Left kidney (tissue), 2 donors: ENCODE data around the gene LRRC3. TPM values are rescaled to one million over a fixed set of nuclear protein-coding genes. Genes with fewer than 3 reads are reported as not detected.

Experiments used
- DNase-seq: peaks from one replicate; pipeline ENCODE4 v3.0.0-alpha.2; 2013
- polyA plus RNA-seq: library from polyadenylated mRNA; unstranded; fragments of 120-200 nt; gene quantifications from one replicate; pipeline ENCODE4 v1.2.1, GENCODE V29; 2013; ENCODE audit not compliant: insufficient read length

The LRRC3 gene
- polyA plus RNA-seq, 1 donor = 4.6 TPM

DNA sequence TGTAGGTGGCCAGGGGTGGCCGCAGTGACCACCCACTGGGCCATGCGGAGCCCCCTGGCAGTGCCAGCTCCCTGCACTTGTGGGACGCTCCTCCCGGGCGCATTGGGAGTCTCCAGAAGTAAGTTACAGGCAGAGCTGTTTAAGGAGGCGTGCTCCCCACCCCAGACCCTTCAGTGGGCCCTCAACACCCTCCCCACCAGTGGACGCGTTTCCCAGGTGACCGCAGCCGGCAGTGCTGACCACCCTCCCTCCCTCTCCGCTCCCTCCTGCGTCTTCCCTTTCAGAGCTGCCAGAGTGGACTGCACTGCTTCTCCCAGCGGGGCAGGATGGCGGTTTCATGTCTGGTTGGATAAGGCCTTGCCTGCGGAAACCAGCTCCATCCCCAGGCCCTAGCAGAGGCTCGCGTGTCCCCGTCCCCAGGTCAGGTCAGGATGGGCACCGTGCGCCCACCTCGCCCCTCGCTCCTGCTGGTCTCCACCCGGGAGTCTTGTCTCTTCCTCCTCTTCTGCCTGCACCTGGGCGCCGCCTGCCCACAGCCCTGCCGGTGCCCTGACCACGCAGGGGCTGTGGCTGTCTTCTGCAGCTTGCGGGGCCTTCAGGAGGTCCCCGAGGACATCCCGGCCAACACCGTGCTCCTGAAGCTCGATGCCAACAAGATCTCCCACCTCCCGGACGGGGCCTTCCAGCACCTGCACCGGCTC lies 1.1 kb downstream of the LRRC3 start:
- no peak for DNase-seq

DNA sequence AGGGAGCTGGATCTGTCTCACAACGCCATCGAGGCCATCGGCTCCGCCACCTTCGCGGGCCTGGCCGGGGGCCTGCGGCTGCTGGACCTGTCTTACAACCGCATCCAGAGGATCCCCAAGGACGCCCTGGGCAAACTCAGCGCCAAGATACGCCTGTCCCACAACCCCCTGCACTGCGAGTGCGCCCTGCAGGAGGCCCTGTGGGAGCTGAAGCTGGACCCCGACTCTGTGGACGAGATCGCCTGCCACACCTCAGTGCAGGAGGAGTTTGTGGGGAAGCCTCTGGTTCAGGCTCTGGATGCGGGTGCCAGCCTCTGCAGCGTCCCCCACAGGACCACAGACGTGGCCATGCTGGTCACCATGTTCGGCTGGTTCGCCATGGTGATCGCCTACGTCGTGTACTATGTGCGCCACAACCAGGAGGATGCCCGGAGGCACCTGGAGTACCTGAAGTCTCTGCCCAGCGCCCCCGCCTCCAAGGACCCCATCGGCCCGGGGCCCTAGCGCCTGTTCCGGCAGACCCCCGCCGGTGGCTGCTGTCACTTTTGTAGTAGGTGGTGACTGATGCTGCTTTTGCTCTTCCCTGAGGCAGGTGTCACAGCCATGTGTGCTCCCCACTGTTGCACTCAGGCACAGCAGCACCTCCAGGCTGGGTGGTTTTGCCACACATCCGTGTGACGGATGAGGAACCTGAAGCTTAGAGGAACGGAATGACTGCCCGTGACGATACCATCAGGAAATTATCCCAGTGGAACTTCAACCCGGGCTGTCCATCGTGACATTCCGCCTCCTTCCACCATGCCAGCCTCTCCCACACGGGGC lies 1.8 kb downstream of the LRRC3 start:
- no peak for DNase-seq

DNA sequence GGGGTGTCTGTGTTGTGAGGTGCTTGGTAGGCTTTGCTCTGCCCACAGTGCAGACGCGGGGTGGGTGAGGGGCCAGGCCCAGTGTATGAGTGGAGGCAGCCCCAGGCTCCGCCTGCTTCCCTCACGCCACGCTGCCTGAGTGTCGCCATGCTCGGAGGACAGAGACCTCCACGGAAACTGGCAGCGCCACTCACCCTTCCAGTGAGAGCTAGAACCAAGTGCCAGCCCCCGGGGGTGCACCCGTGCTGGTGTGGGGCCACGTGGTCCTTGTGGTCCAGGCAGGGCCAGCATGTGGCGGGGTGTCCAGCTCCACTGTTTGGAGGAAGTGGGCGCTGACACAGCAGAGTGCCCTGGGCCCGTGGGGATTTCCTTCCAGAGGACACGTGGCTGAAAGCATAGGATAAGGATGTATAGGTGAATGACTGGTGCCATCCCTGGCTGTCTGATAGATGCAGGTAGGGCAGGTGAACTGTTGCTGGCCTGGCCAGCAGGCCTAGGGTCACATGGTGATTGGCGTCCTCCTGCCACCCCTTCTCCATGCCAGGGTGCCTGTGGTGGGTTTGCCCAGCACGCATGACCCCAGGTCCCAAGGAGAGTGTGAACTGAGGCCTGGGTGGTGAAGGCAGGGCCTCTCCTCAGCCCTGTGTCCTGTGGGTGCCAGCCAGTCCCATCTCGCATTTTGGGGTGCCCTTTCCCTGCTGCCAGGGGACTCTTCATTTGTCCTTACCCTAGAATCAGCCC lies 3.8 kb downstream of the LRRC3 start:
- no peak for DNase-seq

DNA sequence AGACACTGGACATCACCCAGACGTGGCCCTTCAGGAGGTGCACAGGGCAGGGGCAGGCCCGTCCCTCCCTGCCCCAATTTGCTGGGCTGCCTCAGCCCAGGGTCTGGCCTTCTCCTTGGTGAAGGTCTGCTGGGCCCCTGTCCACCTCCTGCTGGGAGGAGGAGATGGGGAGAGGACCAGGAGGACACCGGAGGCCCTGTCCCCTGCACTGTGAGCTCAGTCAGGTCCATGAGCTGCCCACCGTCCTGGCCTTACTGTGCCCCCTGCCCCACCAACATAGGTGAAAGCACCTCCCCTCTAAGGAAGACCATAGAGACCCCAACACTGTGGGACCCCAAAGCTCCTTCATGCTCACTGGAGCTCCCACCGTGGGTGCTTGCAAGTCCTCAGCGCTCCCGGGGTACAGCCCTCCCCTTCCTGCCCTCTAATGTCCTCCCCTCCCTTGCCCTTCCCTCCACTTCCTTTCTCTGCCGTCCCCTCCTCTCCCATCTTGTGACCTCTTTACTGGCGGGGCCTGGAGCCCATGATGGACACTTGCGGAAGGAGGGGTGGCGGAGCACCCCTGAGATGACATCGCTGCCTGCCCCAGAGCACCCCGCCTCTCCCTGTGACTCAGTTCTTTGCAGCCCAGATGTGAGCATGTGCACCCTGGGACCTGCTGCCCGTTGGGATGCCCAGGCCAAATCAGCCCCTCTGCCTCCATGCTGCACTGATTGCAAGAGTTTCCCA lies 4.6 kb downstream of the LRRC3 start:
- DNase-seq = no peak

DNA sequence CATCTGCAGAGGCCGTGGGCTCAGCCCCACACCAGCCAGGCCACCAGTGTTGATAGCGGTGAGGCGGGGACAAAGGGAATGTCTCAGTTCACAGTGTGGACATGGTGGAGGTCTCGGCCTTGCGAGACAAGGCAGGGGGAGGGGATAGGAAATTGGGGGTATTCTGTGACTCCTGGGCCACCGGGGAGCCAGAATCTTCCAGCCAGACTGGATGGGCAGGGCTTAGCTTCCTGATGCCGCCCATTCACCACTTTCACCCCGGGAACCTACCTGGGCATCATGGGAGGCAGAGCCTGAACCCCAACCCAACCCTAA lies 5.1 kb downstream of the LRRC3 start:
- DNase-seq = no peak

- no peak for DNase-seq
Observed at GRCh38 chr21:44461005-44461404, 5.7 kb downstream of the LRRC3 start.

DNA sequence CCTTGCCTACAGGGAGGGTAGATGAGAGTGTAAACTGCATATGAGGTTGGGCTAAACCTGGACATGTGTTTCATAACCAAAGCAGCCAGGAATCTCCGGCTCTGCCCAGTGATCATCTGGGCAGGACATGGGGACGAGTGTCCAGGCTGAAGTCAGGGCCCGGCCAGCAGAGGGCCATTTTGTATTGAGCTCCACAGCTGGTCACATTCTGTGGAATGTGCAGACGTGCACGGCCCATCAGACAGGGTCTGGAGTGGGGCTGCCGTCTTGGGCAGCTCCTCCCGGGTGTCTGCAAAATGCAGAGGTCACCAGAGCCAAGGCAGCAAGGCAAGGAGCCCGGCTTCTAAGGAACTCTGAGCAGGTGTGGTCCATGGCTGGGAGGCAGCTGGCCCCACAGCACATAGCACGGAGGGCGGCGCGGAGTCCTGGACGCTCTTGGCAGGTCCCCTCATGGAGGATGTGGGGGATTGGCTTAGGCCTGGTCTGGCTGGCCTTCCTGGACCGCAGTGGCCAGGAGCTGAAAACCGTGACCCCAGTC lies 6.2 kb downstream of the LRRC3 start:
- no peak for DNase-seq

DNA sequence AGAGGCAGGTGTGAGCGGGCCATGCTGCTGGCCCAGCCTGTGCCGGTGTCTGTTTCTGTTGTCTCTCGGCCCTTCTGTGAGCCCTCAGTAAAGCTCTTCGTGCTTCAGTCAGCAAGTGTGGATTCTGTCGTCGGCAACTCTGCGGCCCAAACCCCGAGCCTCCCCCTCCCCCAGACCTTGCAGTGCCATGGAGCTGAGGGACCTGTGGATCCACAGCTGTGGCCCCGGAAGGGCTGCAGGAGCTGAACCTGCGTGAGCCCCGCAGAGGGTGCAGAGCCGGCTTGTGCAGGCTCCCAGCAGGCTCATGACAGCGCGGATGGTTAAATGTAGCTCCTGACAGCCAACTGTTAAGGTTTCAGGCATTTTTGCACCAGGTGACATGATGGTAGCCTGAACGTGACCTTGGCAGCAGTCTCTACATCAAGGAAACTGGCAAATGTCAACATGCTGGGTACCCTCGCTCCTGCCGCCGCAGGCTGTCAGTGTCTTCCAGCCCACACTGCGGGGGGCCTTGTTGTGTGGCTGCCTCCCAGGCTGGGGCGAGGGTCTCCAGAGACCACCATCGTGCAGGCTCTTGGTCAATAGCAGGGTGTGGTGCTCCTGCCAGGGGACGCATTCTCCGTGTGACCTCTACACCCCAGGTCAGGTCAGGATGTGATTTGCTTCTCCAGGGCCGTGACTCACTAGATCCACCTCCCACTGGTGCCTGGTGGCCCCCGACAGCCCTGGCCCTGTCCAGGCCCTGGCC lies 7.0 kb downstream of the LRRC3 start:
- no peak for DNase-seq

DNA sequence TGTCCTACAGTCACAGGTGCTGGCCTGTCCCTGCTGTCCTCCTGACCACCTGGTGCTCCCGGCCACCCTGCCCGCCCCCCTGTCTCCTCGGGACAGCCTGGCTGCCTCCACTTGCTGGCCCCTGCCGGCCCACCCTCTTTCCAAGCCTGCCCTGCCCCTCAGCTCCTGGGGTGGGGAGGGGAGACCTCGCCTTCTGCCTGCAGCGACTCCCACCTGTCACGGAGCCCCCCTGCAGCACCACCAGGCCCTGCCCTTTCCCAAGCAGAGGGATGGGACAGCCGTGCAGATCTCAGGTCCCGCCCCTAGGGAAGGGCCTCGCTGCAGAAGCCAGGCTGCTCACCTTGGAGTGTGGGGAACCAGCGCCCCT lies 7.5 kb downstream of the LRRC3 start:
- no peak for DNase-seq

GRCh38 chr21:44463724-44464123 lies 8.4 kb downstream of the LRRC3 start:
- DNase-seq = no peak

DNA sequence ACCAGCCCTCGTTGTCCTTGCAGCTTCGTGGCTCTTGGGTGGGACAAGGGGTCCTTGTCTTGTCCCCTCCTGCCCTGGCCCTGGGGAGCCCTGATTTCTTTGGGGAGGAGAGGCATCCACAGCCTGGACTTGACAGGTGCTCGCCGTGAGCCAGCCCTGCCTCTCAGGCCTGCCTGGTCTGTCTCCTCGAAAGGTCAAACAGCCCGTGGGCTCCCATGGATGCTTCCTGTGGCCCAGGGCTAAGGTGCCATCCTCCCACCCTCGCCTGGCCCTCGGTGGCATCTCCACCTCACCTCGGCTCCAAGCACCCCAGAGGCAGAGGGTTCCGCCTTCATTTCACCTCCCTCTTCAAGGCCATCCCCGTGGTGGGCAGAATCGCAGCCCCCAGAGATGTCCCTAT lies 9.0 kb downstream of the LRRC3 start:
- no peak for DNase-seq

- no peak for DNase-seq
Observed at GRCh38 chr21:44466351-44466954, 11.1 kb downstream of the LRRC3 start.

DNA sequence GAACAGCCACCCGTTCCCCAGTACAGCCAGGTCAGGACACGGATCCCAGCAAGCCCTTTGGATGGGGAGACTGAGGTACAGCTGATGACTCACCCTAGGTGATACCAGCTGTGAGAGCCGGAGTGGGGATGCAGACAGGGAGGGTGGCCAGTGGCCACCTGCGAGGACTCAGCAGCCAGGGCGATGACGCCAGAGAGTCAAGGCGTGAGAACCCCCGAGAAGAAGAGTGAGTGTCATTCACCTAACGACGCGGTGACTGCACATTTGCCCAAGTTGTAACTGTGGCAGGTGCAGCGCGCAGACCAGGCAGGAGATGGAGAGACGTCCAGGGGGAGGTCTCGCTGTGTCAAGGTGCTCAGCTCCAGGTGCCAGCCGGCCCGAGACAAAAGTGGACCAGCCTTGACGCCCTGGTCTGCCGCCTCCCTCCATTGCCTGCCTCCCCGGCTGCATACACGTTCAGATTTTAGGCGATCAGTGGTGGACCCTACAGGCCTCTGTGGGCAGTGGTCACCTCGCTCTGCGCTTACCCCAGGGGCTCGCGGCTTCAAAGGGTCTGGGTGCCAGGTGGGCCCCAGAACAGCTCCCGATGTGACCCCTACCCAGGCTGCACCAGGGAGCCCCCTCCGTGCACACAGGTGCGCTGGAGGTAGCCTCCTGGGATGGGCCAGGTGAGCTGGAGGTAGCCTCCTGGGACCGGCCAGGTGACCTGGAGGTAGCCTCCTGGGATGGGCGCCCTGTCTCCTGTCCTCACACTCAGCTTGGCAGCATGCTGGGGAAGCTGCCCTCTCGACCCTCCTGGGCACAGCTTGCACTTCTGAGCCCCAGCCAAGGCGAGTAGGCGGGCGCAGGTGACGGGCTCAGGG lies 11.9 kb downstream of the LRRC3 start:
- DNase-seq = no peak

DNA sequence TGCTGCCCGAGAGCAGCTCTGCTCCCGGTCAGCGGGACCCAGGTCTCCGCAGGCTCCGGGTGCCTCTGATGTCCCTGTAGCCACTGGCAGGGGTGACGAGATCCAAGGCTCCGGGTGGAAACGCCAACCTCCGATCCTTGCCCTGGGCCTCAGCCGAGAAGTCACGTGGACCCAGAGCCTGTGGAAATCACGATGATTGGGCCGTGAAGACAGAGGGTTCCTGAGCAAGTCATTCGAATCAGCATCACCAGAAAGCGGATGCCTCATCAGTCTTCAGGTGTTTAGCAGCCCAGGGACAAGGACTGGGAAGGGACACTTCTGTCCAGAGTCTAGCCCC lies 12.5 kb downstream of the LRRC3 start:
- no peak for DNase-seq

DNA sequence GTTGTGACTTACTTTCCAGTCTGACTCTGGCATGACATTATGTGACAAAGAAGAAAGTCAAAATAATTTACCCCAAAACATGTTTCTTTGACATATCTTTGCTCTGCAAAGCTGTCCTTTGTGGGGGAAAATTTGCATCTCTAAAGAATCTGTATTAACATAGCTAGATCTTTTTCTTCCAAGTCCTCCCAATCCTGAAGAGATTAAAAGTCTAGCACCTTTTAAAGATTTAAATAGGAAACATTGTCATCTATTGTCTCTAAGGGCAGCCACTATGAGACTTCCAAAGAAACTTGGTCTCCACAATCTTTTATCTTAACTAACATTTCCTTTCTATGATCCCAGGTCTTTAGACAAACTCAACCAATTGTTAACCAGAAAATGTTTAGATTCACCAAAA lies 16.0 kb downstream of the LRRC3 start:
- no peak for DNase-seq

- no peak for DNase-seq
Observed at GRCh38 chr21:44471996-44472395, 16.7 kb downstream of the LRRC3 start.

DNA sequence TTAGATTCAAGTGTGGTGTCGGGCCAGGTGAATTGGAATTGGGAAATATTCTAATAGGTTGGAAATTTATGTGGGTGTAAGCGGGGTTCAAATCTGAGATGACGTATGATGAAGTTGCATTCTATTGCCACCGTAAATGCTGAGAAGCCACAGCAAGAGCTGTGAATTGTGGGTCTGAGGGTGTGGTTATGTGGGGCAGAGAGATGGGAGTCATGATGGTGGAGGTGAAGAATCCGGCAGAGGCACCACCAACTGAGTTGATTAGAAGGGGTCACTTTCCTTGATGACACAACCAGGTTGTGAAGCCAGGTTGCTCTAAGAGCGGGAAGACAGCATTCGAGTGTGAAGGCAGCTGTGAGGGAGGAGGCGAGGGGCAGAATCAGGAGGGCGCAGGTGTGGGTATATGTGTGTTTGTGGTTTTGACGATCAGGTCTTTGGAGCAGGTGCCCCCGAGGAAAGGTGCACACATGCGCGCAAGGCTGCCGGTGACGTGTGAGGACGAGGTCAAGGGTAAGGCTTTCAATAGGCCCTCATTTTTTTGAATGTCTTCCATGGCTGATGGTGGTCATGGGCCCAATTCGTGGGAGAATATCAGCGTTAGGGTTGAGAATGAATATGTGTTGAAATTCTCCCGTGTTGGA lies 18.7 kb downstream of the LRRC3 start:
- DNase-seq = no peak

DNA sequence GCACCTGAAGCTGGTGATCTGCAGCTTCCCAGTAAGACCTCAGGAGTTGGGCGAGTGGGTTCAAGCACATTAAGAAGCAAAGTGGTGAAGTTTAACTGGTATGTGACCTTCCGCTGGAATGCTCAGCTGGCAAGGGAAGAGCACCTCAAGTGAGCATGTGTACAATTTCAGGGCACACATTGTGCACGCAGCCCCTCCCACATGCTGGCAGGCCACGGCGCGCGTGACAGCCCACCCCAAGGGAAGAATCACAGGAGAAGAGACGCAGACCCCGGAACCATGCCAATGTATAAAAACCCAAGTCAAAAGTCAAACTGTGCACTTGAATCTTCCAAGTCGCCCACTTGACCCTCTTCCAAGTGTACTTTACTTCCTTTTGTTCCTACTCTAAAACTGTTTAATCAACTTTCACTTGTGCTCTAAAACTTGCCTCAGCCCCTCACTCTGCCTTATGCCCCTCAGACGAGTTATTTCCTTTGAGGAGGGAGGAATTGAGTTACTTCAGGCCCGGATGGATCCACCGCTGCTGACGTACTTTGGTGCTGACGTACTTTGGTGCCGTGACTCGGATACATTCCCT lies 20.0 kb downstream of the LRRC3 start:
- no peak for DNase-seq

DNA sequence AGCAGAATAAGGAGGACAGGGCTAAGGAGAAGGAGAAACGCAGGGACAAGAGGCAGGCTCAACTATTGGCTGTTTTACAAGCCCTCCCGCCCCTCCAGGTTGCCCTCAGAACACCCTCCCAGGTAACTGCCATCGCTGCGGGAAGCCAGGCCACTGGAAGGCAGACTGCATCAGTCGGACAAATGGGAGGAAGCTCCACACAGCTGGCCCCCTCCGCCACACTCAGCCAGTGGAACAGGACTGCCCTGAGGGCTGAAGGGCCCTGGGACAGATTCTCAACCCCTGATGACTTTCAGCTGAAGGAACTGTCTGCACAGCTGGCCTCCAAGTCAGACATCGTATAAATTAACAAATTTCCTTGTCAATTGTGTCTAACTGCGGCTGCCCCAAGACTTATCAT lies 21.8 kb downstream of the LRRC3 start:
- no peak for DNase-seq
